Activated naive CD8-positive, alpha-beta T cell treated with anti-CD3 and anti-CD28 coated beads, Interleukin-2, amount 50 U/mL, for 24 hours (primary cell): ENCODE results near the gene DEGS1.

ENCODE experiments used
- ATAC-seq: fragments of 150-1000 bp; cut with Tn5 transposase; one replicate; pipeline ENCODE4 v1.10.0; 2021
- DNase-seq: peaks from one replicate; pipeline ENCODE4 v3.0.0; 2021
- H3K27ac Mint-ChIP-seq: one replicate; pipeline ENCODE4 v1.8.0; 2021; ENCODE audit warnings: mild to moderate bottlenecking, mixed read lengths
- H3K27me3 Mint-ChIP-seq: one replicate; pipeline ENCODE4 v1.8.0; 2021; ENCODE audit warnings: mixed read lengths
- H3K36me3 Mint-ChIP-seq: one replicate; pipeline ENCODE4 v1.8.0; 2021; ENCODE audit warnings: low read depth, mixed read lengths
- H3K4me1 Mint-ChIP-seq: one replicate; pipeline ENCODE4 v1.8.0; 2021; ENCODE audit warnings: mixed read lengths
- H3K4me3 Mint-ChIP-seq: one replicate; pipeline ENCODE4 v1.8.0; 2021; ENCODE audit warnings: mild to moderate bottlenecking, moderate library complexity, mixed read lengths
- H3K9me3 Mint-ChIP-seq: one replicate; pipeline ENCODE4 v1.8.0; 2021; ENCODE audit warnings: mixed read lengths

DEGS1 gene

GRCh38 chr1:224170748-224171478 is 12.1 kb upstream of the DEGS1 start:
- DNase-seq (no peak), ATAC-seq (no peak)
- Mint-ChIP-seq H3K9me3 (peaks cover 9% of the 10 kb centered on the region), H3K4me1 (peaks cover 43% of the 10 kb centered on the region), H3K27ac (no peak overlapping the region), H3K36me3 (peaks cover 8% of the 10 kb centered on the region), H3K4me3 (no peak overlapping the region), H3K27me3 (peaks cover 2% of the 10 kb centered on the region)

DNA sequence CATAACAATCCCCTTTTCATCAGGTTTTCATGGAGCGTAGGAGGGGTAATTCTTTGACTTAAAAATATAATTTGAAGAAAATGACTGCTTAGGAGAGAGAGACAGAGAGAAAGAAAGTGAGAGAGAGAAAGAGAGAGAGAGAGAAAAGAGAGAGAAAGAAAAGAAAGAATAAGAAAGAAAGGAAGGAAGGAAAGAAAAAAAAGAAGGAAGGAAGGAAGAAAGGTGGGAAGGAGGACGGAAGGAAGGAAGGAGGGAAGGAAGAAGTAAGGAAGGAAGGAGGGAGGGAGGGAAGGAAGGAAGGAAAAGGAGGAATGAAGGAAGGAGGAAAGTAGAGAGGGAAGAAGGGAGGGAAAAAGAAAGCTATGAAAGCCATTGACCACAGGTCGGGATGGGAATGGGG is 10.8 kb upstream of the DEGS1 start:
- Mint-ChIP-seq H3K9me3 (peaks cover 9% of the 10 kb centered on the region), H3K36me3 (peaks cover 8% of the 10 kb centered on the region), H3K4me3 (no peak overlapping the region), H3K27me3 (peaks cover 2% of the 10 kb centered on the region), H3K4me1 (peaks cover 43% of the 10 kb centered on the region), H3K27ac (no peak overlapping the region)
- no peak for ATAC-seq
- no peak for DNase-seq

- no peak for ATAC-seq
- H3K27me3 Mint-ChIP-seq, result peaks cover 4% of the 10 kb centered on the region
These were observed 9.5 kb upstream of the DEGS1 start for GRCh38 chr1:224173523-224173922.

DNA sequence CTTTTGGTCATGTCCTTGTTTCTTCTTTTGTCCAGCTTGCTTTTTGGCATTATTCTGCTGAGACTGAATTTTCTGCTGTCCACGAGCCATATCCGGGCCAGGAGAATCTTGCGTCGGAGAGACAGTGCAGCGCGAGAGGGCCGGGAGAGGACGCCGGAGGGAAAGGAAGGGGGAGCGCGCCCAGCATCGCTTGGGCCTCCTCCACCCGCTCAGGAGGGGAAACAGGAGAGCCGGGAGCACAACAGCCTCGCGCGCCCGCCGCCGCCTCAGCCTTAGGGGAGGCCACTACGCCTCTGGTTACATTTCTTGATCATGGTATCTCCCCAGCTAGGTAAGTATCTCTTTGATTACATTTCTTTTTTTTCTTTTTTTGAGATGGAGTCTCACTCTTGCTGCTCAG is 7.4 kb upstream of the DEGS1 start:
- ATAC-seq (peak; percentile 83), DNase-seq (peak; percentile 41)
- H3K9me3 Mint-ChIP-seq, result peaks cover 9% of the 10 kb centered on the region
- no peak overlapping the region for H3K27ac Mint-ChIP-seq
- H3K4me1 Mint-ChIP-seq, result peaks cover 18% of the 10 kb centered on the region
- H3K4me3 Mint-ChIP-seq, result peak overlapping the region; percentile 24
- H3K27me3 Mint-ChIP-seq, result peaks cover 4% of the 10 kb centered on the region
- peaks cover 8% of the 10 kb centered on the region for H3K36me3 Mint-ChIP-seq

More at GRCh38 chr1:224173523-224173922, 9.5 kb upstream of the DEGS1 start:
- H3K27ac Mint-ChIP-seq, result no peak overlapping the region
- peaks cover 8% of the 10 kb centered on the region for H3K36me3 Mint-ChIP-seq
- H3K9me3 Mint-ChIP-seq, result peaks cover 9% of the 10 kb centered on the region
- H3K4me1 Mint-ChIP-seq, result peaks cover 39% of the 10 kb centered on the region
- H3K4me3 Mint-ChIP-seq, result no peak overlapping the region
- no peak for DNase-seq

DNA sequence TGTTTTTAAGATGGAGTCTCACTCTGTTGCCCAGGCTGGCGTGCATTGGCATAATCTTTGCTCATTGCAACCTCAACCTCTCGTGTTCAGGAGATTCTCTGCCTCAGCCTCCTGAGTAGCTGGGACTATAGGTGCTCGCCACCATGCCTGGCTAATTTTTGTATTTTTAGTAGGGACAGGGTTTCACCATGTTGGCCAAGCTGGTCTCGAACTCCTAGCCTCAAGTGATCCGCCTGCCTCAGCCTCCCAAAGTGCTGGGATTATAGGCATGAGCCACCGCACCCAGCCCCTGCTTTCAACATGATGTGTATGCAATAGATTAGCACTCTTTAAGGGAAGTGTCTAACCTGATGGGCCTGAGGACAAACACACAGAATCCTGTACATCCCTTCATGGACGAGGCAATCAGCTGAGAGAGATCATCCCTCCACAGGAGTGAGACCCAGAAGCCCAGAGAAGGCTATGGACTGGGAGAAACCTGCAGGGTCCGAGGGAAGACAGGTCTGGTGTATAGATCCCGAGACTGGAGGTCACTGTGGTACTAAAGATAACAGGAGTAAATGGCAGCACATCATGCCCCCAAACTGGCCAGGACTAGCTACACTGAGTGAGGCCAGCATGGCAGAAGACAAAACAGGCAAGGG is 5.6 kb upstream of the DEGS1 start:
- H3K27ac Mint-ChIP-seq, result no peak overlapping the region
- DNase-seq (no peak), ATAC-seq (no peak)
- H3K4me1 Mint-ChIP-seq, result peaks cover 16% of the 10 kb centered on the region
- no peaks in the 10 kb centered on the region for H3K9me3 Mint-ChIP-seq
- no peaks in the 10 kb centered on the region for H3K36me3 Mint-ChIP-seq
- no peak overlapping the region for H3K4me3 Mint-ChIP-seq
- H3K27me3 Mint-ChIP-seq, result peaks cover 2% of the 10 kb centered on the region

- no peak for ATAC-seq
- H3K27ac Mint-ChIP-seq, result no peak overlapping the region
- H3K9me3 Mint-ChIP-seq, result no peaks in the 10 kb centered on the region
- H3K4me3 Mint-ChIP-seq, result no peak overlapping the region
- H3K4me1 Mint-ChIP-seq, result peaks cover 20% of the 10 kb centered on the region
- no peak for DNase-seq
- no peaks in the 10 kb centered on the region for H3K36me3 Mint-ChIP-seq
- peaks cover 2% of the 10 kb centered on the region for H3K27me3 Mint-ChIP-seq
These were observed 4.1 kb upstream of the DEGS1 start for GRCh38 chr1:224178894-224179293.

DNA sequence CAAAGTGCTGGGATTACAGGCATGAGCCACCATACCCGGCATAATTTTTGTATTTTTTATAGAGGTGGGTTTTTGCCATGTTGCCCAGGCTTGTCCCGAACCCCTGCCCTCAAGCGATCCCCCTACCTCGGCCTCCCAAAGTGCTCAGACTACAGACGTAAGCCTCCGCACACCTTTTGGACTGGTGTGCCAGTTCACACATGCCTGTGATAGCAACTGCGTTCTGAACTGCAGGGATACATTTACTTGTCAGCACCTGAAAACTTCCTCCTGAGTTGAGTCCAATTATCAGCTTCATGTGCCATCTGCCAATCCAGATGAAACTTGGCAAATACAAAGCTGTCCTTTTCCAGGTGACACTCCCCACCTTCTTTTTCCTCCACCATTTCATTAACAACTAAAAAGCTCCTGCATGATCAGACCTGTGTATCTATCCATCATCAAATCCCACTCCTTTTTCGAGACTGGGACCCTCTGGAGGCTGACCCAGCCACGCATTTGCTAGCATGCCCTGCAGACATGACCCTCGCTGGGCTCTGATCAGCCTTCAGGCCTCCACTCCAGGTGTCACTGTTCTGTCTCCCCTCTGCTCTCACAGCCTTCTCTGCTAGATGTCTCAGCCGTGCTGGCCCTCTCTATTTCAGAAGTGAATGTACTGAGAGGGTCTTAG is 2.1 kb upstream of the DEGS1 start:
- peaks cover 2% of the 10 kb centered on the region for H3K27me3 Mint-ChIP-seq
- H3K4me3 Mint-ChIP-seq, result no peak overlapping the region
- H3K27ac Mint-ChIP-seq, result peak overlapping the region; percentile 37
- DNase-seq (no peak), ATAC-seq (no peak)
- peaks cover 14% of the 10 kb centered on the region for H3K36me3 Mint-ChIP-seq
- H3K9me3 Mint-ChIP-seq, result no peaks in the 10 kb centered on the region
- H3K4me1 Mint-ChIP-seq, result peaks cover 32% of the 10 kb centered on the region

DNA sequence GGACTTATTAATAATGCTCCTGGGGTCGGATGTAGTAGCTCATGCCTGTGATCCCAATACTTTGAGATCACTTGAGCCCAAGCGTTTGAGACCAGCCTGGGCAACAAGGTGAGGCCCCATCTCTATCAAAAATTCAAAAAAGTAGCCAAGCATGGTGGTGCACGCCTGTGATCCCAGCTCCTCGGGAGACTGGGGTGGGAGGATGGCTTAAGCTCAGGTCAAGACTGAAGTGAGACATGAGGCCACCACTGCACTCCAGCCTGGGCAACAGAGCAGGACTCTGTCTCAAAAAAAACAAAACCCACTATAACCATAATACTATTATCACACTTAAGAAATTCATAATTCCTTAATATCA is 1.6 kb upstream of the DEGS1 start:
- Mint-ChIP-seq H3K27ac (peak overlapping the region; percentile 89), H3K4me1 (peaks cover 37% of the 10 kb centered on the region), H3K4me3 (no peak overlapping the region), H3K27me3 (peaks cover 2% of the 10 kb centered on the region), H3K36me3 (peaks cover 14% of the 10 kb centered on the region), H3K9me3 (no peaks in the 10 kb centered on the region)
- DNase-seq (no peak), ATAC-seq (no peak)

GRCh38 chr1:224182057-224182865 is 779 bp upstream of the DEGS1 start:
- Mint-ChIP-seq H3K27me3 (peaks cover 2% of the 10 kb centered on the region), H3K9me3 (no peaks in the 10 kb centered on the region), H3K27ac (peak overlapping the region; percentile 89), H3K4me3 (peak overlapping the region; percentile 79), H3K4me1 (peaks cover 44% of the 10 kb centered on the region), H3K36me3 (peaks cover 19% of the 10 kb centered on the region)
- ATAC-seq (peak; percentile 20), DNase-seq (peak; percentile 49)

GRCh38 chr1:224183591-224184312 is 712 bp downstream of the DEGS1 start:
- Mint-ChIP-seq H3K36me3 (peaks cover 24% of the 10 kb centered on the region), H3K4me1 (peaks cover 54% of the 10 kb centered on the region), H3K4me3 (peak overlapping the region; percentile 92), H3K9me3 (no peaks in the 10 kb centered on the region), H3K27ac (peak overlapping the region; percentile 90), H3K27me3 (no peaks in the 10 kb centered on the region)
- ATAC-seq (peak; percentile 70), DNase-seq (peak; percentile 74)

- ATAC-seq (no peak), DNase-seq (no peak)
- Mint-ChIP-seq H3K27ac (peak overlapping the region; percentile 90), H3K9me3 (no peaks in the 10 kb centered on the region), H3K27me3 (no peaks in the 10 kb centered on the region), H3K4me3 (peak overlapping the region; percentile 92), H3K4me1 (peaks cover 64% of the 10 kb centered on the region), H3K36me3 (peaks cover 33% of the 10 kb centered on the region)
These were observed 2.2 kb downstream of the DEGS1 start for GRCh38 chr1:224185208-224185607.

GRCh38 chr1:224188286-224188685 is 5.2 kb downstream of the DEGS1 start:
- H3K4me1 Mint-ChIP-seq, result peaks cover 56% of the 10 kb centered on the region
- H3K4me3 Mint-ChIP-seq, result peak overlapping the region; percentile 25
- DNase-seq, result no peak

DNA sequence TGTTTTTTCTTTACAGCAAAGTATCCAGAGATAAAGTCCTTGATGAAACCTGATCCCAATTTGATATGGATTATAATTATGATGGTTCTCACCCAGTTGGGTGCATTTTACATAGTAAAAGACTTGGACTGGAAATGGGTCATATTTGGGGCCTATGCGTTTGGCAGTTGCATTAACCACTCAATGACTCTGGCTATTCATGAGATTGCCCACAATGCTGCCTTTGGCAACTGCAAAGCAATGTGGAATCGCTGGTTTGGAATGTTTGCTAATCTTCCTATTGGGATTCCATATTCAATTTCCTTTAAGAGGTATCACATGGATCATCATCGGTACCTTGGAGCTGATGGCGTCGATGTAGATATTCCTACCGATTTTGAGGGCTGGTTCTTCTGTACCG is 6.5 kb downstream of the DEGS1 start:
- no peaks in the 10 kb centered on the region for H3K9me3 Mint-ChIP-seq
- DNase-seq (no peak), ATAC-seq (no peak)
- H3K36me3 Mint-ChIP-seq, result peaks cover 48% of the 10 kb centered on the region
- H3K27me3 Mint-ChIP-seq, result no peaks in the 10 kb centered on the region
- no peak overlapping the region for H3K27ac Mint-ChIP-seq
- H3K4me3 Mint-ChIP-seq, result no peak overlapping the region
- H3K4me1 Mint-ChIP-seq, result peaks cover 51% of the 10 kb centered on the region

More at GRCh38 chr1:224188286-224188685, 5.2 kb downstream of the DEGS1 start:
- Mint-ChIP-seq H3K36me3 (peaks cover 45% of the 10 kb centered on the region), H3K27me3 (no peaks in the 10 kb centered on the region), H3K9me3 (no peaks in the 10 kb centered on the region), H3K27ac (peak overlapping the region; percentile 73)
- ATAC-seq, result peak; percentile 48
